Measurements from ENCODE around the gene NDUFB10. TPM values are rescaled to one million over a fixed set of nuclear protein-coding genes. Genes with fewer than 3 reads are reported as not detected.
A peak's percentile ranks its signal among the peaks of the same experiment; 100 is the strongest.

NDUFB10 gene
- total RNA-seq, 2 donors from 2014 or later, result 108 to 197 TPM

DNA sequence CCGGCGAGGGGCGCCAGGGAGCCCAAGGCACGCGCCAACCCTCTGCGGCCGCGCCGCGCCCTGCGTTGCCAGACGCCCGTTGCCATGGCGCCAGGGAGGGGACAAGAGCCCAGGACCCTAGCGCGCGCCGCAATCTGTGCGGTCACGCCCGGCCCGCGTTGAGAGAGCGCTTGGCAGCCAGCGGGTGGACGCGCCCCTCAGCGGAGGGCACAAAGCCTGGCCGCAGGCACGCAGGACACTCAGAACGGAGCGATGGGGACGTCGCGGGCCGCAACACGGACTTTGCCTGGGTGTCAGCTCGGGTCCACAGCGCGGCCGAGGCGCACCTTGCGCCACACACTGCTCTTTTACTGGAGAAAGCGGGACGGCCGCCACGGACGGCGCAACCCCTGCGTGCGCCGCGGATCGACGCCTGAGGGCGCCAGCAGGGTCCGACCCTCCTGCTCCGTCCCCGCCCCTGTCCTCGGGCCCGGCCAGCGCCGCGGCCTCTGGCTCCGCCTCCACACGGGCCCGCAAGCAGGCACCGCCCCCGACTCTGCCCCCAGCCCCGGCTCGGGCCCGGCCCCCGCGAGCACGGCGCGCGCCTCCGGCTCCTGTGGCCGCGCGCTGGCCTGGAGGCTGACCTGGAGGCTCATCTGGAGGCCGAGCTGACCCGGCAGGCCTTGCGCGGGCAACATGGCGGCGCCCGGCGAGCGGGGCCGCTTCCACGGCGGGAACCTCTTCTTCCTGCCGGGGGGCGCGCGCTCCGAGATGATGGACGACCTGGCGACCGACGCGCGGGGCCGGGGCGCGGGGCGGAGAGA, 24.4 kb downstream of the NDUFB10 start, which contains the start of gene GFER:
GFER (plus strand) TSS at position 650 of the 803 bp plus-strand sequence; CDS start at position 676, 26 bp downstream.
- TF ChIP-seq, protein P1, sequence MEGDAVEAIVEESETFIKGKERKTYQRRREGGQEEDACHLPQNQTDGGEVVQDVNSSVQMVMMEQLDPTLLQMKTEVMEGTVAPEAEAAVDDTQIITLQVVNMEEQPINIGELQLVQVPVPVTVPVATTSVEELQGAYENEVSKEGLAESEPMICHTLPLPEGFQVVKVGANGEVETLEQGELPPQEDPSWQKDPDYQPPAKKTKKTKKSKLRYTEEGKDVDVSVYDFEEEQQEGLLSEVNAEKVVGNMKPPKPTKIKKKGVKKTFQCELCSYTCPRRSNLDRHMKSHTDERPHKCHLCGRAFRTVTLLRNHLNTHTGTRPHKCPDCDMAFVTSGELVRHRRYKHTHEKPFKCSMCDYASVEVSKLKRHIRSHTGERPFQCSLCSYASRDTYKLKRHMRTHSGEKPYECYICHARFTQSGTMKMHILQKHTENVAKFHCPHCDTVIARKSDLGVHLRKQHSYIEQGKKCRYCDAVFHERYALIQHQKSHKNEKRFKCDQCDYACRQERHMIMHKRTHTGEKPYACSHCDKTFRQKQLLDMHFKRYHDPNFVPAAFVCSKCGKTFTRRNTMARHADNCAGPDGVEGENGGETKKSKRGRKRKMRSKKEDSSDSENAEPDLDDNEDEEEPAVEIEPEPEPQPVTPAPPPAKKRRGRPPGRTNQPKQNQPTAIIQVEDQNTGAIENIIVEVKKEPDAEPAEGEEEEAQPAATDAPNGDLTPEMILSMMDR (IDR thresholded peaks at IDR 0.05), result peak; percentile 26
- peak; percentile 53 for ATAC-seq (ENCODE audit: insufficient number of reproducible peaks, low FRiP score, low read depth)
- Histone ChIP-seq H3K4me3 (peak within 1 kb of the TSS; percentile 92), H3K9me3 (no peaks in the 10 kb centered on the region), H3K27ac (peak within 1 kb of the TSS; percentile 38 to 53), H3K36me3 (peaks cover 8% of the 10 kb centered on the region), H3K27me3 (replicated peaks; ENCODE audit: insufficient read depth) (no peaks in the 10 kb centered on the region), H3K4me1 (ENCODE audit: control insufficient read depth in 1 of 2, low read depth in 2 of 2) (peaks cover 7 to 18% of the 10 kb centered on the region in 2 donors)
- DNase-seq (ENCODE audit: low spot score), result no peak

- ATAC-seq (ENCODE audit: insufficient number of reproducible peaks, low FRiP score, low read depth), result no peak
- Histone ChIP-seq H3K4me1 (ENCODE audit: control insufficient read depth in 1 of 2, low read depth in 2 of 2) (peaks cover 7 to 21% of the 10 kb centered on the region in 2 donors), H3K27me3 (replicated peaks; ENCODE audit: insufficient read depth) (peaks cover 4% of the 10 kb centered on the region), H3K27ac (peak overlapping the region; percentile 38 to 53), H3K36me3 (peaks cover 8% of the 10 kb centered on the region), H3K9me3 (no peaks in the 10 kb centered on the region), H3K4me3 (peak overlapping the region; percentile 92)
- TF ChIP-seq, protein P1 (IDR thresholded peaks at IDR 0.05), result no peak
- DNase-seq (ENCODE audit: low spot score), result no peak
Measured at GRCh38 chr16:1984347-1985225, 25.2 kb downstream of the NDUFB10 start.

- DNase-seq (ENCODE audit: low spot score) (no peak), ATAC-seq (ENCODE audit: insufficient number of reproducible peaks, low FRiP score, low read depth) (no peak)
- Histone ChIP-seq H3K9me3 (no peaks in the 10 kb centered on the region), H3K4me3 (no peak overlapping the region), H3K27ac (no peak overlapping the region), H3K36me3 (peaks cover 8% of the 10 kb centered on the region), H3K27me3 (replicated peaks; ENCODE audit: insufficient read depth) (peaks cover 4% of the 10 kb centered on the region), H3K4me1 (ENCODE audit: control insufficient read depth in 1 of 2, low read depth in 2 of 2) (peaks cover 7 to 25% of the 10 kb centered on the region in 2 donors)
- TF ChIP-seq, protein P1 (IDR thresholded peaks at IDR 0.05), result no peak
Measured at GRCh38 chr16:1985466-1986150, 26.3 kb downstream of the NDUFB10 start.

DNA sequence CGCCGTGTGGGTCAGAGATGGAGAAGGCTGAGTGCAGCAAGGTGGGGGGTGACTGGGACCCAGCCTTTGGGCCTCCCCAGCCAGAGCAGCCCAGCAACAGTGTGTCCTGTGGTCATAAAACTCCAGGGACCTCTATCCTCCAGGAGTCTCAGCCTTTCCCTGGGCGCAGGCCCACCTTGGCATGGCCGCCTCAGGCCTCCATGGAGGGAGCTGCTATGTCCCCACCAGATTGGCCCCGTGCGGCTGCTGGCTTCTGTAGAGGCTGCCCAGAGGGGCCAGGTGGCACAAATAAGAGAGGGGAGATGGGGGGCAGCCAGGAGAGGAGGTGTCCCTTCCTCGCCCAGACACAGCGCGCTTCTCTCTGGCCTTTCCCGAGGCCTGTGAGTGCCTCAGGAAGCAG, 27.9 kb downstream of the NDUFB10 start:
- ATAC-seq (ENCODE audit: insufficient number of reproducible peaks, low FRiP score, low read depth), result no peak
- TF ChIP-seq, protein P1 (IDR thresholded peaks at IDR 0.05), result no peak
- H3K4me1 ChIP-seq (ENCODE audit: control insufficient read depth in 1 of 2, low read depth in 2 of 2), result peaks cover 16 to 38% of the 10 kb centered on the region in 2 donors
- peaks cover 8% of the 10 kb centered on the region for H3K36me3 ChIP-seq
- H3K9me3 ChIP-seq, result no peaks in the 10 kb centered on the region
- H3K27me3 ChIP-seq (replicated peaks; ENCODE audit: insufficient read depth), result peaks cover 7% of the 10 kb centered on the region
- H3K4me3 ChIP-seq, result no peak overlapping the region
- H3K27ac ChIP-seq, result no peak overlapping the region
- DNase-seq (ENCODE audit: low spot score), result no peak

Data from thoracic aorta (tissue), 2 donors.